ENCODE measurements around the gene DBNL. TPM values are rescaled to one million over a fixed set of nuclear protein-coding genes. Genes with fewer than 3 reads are reported as not detected.

The DBNL gene
- total RNA-seq, 2 donors from 2014 or later, result 75.3 to 123 TPM

GRCh38 chr7:44080118-44080517 is 35.6 kb downstream of the DBNL start:
- DNase-seq (ENCODE audit: low spot score in 2 of 2) (no peak), ATAC-seq (no peak)
- no peaks in the 10 kb centered on the region for H3K9me3 Mint-ChIP-seq
- H3K36me3 Mint-ChIP-seq, result peaks cover 15 to 22% of the 10 kb centered on the region in 2 donors
- no peak overlapping the region for H3K27ac Mint-ChIP-seq

- no peak for DNase-seq (ENCODE audit: low spot score in 2 of 2)
- ATAC-seq, result no peak
- peak overlapping the region; percentile 98 for H3K27ac Mint-ChIP-seq
- H3K36me3 Mint-ChIP-seq, result peaks cover 15 to 22% of the 10 kb centered on the region in 2 donors
- no peaks in the 10 kb centered on the region for H3K9me3 Mint-ChIP-seq
Measured at GRCh38 chr7:44080686-44081265, 36.3 kb downstream of the DBNL start.

- DNase-seq (ENCODE audit: low spot score in 2 of 2) (no peak), ATAC-seq (no peak)
- H3K36me3 Mint-ChIP-seq, result peaks cover 15 to 22% of the 10 kb centered on the region in 2 donors
- H3K27ac Mint-ChIP-seq, result peak overlapping the region; percentile 98
- no peaks in the 10 kb centered on the region for H3K9me3 Mint-ChIP-seq
Measured at GRCh38 chr7:44081266-44081748, 36.8 kb downstream of the DBNL start.

DNA sequence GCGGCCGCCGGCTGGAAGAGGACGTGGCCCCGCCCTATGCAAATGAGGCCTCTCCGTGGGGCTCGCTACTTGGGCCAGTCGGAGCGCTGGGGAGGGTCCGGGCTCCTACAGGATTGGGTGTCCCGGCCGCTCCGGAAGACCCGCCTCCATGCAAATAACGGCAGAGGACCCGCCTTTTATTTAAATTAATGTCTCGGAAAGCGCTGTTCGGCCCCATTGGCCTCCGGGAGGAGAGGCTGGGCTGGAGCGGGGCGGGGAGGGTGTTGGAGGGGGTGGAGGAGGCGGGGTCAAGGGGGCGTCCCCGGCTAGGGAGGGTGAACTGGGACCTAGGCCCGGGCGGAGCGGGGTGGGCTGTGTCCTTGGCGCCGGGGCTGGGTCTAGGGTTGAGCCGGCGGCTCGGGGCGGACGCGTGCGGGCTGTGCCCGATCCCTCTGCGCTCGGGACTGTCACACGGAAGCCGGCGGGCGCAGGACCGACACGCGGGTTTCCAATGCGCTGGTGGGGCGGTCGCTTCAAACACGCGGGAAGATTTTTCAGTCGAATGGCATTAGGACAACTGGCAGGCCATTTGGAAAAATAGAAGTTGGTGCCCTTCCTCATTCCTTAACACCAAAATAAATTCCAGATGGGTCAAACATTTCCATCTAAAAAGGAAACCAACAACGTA is 38.2 kb downstream of the DBNL start:
- H3K36me3 Mint-ChIP-seq, result peaks cover 12 to 19% of the 10 kb centered on the region in 2 donors
- ATAC-seq (peak; percentile 94 to 96), DNase-seq (ENCODE audit: low spot score in 2 of 2) (peak; percentile 95 to 99)
- H3K27ac Mint-ChIP-seq, result peak overlapping the region; percentile 22 to 98
- no peaks in the 10 kb centered on the region for H3K9me3 Mint-ChIP-seq

GRCh38 chr7:44083796-44084195 is 39.3 kb downstream of the DBNL start:
- H3K27ac Mint-ChIP-seq, result peak overlapping the region in 1 of 2 donors; percentile 46
- H3K9me3 Mint-ChIP-seq, result no peaks in the 10 kb centered on the region
- peaks cover 8 to 15% of the 10 kb centered on the region in 2 donors for H3K36me3 Mint-ChIP-seq
- no peak for DNase-seq (ENCODE audit: low spot score in 2 of 2)
- no peak for ATAC-seq

DNA sequence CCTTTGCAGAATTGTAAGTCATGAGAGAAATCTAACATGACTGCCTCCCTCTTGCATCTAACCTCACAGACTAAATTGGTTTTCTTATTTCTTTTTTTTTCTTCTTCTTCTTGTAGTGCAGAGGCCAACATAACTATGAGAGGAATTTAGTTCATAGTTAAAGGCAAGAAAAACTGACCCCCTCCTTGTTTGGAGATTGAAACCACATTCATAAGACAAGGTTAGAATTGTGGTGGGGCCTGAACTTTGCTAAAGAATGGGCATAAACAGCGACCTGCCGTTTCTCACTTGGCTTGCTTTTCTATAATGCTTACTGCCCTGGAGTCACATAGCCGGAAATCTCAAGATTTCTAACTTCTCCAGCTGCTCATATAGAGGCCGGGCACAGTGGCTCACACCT is 40.2 kb downstream of the DBNL start:
- Mint-ChIP-seq H3K36me3 (peaks cover 8 to 15% of the 10 kb centered on the region in 2 donors), H3K27ac (no peak overlapping the region), H3K9me3 (no peaks in the 10 kb centered on the region)
- DNase-seq (ENCODE audit: low spot score in 2 of 2), result no peak
- no peak for ATAC-seq

GRCh38 chr7:44085546-44085945 is 41.0 kb downstream of the DBNL start:
- Mint-ChIP-seq H3K27ac (no peak overlapping the region), H3K9me3 (no peaks in the 10 kb centered on the region), H3K36me3 (peaks cover 8 to 15% of the 10 kb centered on the region in 2 donors)
- DNase-seq (ENCODE audit: low spot score in 2 of 2) (no peak), ATAC-seq (no peak)

DNA sequence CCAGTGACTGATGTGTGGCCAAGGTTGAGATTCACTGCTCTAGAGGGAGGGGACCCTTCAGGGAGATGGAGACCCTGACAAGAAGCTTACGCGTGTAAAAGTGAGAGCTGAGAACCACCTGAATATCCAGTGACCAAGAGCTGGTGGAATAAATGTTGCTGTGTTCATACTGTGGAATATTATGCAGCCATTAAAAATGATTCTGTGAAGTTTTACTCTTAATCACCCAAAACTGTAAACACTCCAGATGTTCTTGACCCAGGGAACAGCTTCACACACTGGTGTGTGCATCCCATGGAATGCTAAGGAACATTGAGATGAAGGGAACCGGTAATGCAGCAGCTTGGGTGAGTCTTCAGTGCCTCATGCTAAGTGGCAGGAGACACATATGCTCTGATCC is 42.1 kb downstream of the DBNL start:
- Mint-ChIP-seq H3K27ac (no peak overlapping the region), H3K36me3 (peaks cover 0 to 6% of the 10 kb centered on the region in 2 donors), H3K9me3 (no peaks in the 10 kb centered on the region)
- no peak for ATAC-seq
- no peak for DNase-seq (ENCODE audit: low spot score in 2 of 2)

DNA sequence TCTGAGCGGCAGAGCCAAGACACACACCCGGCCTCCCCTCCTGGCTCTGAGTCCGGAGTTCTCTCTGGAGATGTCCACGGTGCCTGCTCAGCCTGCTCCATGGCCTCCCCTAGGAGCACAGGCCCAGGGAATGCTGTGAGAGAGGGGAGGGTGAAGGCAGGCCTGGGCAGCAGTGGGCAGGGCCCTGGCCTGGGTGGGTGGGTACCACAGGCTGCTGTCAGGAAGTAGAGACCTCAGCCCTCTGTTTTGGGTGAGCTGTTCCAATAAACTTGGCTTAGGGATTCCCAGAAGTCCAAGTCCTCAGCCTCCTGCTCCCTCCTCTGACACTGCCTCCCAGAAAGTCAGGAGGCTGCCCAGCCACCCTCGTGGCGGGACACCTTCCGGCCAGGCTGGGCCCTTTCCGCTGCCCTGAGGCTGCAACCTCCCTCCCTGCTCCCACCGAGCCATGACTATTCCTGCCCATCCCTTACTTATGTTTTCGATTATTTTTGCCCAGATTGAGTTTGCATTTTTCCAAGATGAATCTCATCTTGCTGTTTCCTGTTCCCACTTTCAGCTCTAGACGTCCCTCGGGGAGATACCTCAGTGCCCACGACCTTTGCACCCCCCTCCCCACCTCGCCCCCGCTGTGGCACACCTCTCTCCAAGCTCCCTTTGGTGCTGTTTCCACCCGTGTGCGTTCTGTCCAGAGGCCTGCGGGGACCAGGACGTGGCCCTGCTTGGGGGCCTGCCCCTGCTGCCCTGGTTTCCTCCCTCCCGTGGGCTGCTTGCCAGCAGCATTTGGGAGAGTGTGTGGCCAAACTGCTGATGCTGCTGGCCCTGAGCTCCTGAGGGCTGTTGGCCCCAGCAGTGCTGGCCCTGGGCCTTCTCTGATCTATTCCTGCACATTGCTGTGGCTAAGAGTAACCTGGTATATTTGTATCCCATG is 43.7 kb downstream of the DBNL start:
- ATAC-seq (no peak), DNase-seq (ENCODE audit: low spot score in 2 of 2) (no peak)
- Mint-ChIP-seq H3K27ac (peak overlapping the region in 1 of 2 donors; percentile 12), H3K9me3 (no peaks in the 10 kb centered on the region), H3K36me3 (no peaks in the 10 kb centered on the region)

DNA sequence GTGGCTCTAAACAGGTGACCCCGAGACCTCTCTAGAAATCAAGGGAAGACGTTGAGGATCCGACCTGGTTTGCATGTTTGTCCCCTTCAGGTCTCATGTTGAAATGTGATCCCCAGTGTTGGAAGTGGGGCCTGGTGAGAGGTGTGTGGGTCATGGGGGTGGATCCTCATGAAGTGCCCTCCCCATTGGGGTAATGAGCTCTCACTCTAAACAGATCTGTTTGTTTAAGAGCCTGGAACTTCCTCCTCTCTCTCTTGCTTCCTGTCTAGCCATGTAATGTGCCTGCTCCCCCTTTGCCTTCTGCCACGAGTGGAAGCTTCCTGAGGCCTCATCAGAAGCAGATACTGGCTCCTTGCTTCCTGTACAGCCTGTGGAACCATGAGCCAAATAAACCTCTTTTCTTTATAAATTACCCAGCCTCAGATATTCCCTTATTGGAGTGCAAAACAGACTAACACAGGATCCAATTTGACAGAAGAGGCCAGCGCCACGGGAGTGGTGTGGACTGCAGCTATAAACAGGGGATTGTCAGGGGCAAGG is 48.7 kb downstream of the DBNL start:
- H3K9me3 Mint-ChIP-seq, result no peaks in the 10 kb centered on the region
- DNase-seq (ENCODE audit: low spot score in 2 of 2) (no peak), ATAC-seq (no peak)
- H3K36me3 Mint-ChIP-seq, result no peaks in the 10 kb centered on the region
- peak overlapping the region in 1 of 2 donors; percentile 9 for H3K27ac Mint-ChIP-seq

DNA sequence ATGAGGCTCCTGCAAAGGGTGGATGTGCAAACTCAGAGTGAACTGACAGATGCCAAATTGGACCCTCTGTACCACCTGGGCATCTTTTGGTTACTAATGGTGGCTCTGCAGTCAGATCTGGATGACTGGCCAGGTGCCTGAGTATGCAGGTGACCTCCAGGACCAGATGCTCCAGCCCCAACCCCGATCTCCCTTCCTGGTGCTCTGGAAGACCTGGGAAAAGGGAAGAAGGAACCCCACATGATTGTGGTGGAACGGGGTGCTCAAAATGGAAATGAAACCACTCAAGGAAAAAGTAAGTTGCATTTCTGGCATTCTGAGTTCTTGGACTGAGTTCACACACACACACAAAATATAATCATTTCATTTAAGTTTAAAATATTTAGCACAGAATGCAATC is 49.9 kb downstream of the DBNL start:
- DNase-seq (ENCODE audit: low spot score in 2 of 2) (no peak), ATAC-seq (no peak)
- Mint-ChIP-seq H3K27ac (no peak overlapping the region), H3K9me3 (no peaks in the 10 kb centered on the region), H3K36me3 (no peaks in the 10 kb centered on the region)

GRCh38 chr7:44094883-44095592 is 50.5 kb downstream of the DBNL start:
- ATAC-seq (no peak), DNase-seq (ENCODE audit: low spot score in 2 of 2) (no peak)
- H3K27ac Mint-ChIP-seq, result peak overlapping the region; percentile 43 to 69
- no peaks in the 10 kb centered on the region for H3K9me3 Mint-ChIP-seq
- no peaks in the 10 kb centered on the region for H3K36me3 Mint-ChIP-seq

GRCh38 chr7:44095781-44096180 is 51.3 kb downstream of the DBNL start:
- DNase-seq (ENCODE audit: low spot score in 2 of 2) (no peak), ATAC-seq (no peak)
- Mint-ChIP-seq H3K36me3 (no peaks in the 10 kb centered on the region), H3K27ac (no peak overlapping the region), H3K9me3 (no peaks in the 10 kb centered on the region)

GRCh38 chr7:44096326-44096881 is 51.9 kb downstream of the DBNL start:
- DNase-seq (ENCODE audit: low spot score in 2 of 2) (no peak), ATAC-seq (no peak)
- Mint-ChIP-seq H3K9me3 (no peaks in the 10 kb centered on the region), H3K27ac (peak overlapping the region; percentile 33 to 74), H3K36me3 (no peaks in the 10 kb centered on the region)

DNA sequence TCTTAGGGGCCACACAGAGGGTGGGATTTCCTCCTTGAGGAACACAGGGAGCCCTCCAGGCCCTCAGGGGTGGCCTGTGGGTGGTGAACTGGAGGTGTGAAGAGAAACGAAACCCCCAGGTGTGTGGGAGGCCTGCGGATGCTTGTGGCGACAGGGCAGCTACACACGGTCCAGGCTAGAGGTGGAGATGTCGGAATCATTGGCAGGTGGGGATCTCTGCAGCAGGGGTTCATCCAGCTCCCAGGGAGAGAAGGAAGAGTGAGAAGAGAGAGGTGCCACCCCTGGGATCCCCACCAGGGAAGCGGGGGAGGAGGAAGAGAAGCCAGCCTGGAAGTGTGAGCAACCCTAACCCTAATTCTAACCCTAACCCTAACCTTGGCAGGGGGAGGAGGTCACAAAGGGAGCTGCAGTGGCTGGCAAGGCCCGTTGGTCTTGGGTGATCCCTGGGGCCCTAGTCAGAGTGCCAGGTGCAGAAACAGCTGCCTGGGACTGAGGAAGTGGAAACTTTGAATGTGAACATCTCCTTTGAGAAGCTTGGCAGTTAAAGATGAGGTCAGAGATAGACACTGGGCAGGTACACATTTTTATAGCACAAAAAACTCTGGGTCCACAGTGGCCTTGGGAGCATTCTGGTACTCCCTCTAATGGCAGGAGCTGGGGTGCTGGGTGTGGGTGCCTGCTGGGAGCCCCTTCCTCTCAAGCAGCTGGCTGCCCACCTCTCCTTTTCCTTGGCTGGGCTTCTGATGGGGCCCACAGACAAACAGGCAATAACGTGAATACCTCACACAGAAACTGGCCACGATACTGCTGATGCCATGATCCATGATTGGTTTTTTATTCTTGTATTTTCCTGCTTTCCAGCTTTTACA is 52.8 kb downstream of the DBNL start:
- Mint-ChIP-seq H3K9me3 (no peaks in the 10 kb centered on the region), H3K27ac (peak overlapping the region; percentile 31 to 46), H3K36me3 (no peaks in the 10 kb centered on the region)
- ATAC-seq (peak; percentile 82 to 87), DNase-seq (ENCODE audit: low spot score in 2 of 2) (no peak)

All from activated naive CD4-positive, alpha-beta T cell treated with anti-CD3 and anti-CD28 coated beads, Interleukin-2, amount 50 U/mL, for 72 hours (primary cell).